ENCODE measurements around the gene PAXX.
"Not testable (repeated sequence)": the region's sequence is repeated elsewhere in the genome, so short reads cannot be mapped to it uniquely, and the experiment has no call there.

PAXX gene

DNA sequence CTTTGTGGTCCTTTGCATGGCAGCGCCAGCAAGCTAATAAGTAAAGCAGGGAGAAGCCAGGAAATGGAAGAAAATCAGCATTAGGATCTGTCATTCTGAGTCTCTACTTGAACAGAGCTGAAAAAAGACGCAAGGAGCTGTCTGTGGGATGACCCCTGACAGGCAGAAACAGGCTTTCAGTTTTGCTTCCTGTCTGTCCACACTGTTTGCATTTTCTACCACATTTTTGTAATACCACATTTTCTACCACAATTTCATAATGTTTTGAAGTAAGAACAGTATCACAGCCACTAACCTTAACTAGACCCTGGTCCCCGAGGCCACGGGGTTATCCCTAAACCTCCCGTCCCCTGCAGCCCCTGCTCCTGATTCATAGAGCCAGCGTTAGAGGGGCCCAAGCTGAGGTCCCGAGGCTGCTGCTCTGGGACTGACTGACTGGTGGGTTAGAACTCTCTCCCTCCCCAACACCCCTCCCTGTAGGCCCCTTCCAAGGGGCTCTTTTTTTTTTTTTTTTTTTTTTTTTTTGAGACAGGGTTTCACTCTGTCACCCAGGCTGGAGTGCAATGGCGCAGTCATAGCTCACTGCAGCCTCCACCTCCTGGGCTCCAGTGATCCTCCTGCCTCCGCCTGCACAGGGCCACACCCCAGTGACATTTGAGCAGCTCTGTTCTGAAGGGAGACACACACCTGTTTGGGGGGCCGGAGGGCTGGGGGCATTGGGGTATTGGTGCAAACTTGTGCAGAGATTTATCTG, 8.1 kb downstream of the PAXX start:
- in situ Hi-C loops (cut with HindIII; ENCODE audit: low sequenced_read_pairs) = no loop called here

DNA sequence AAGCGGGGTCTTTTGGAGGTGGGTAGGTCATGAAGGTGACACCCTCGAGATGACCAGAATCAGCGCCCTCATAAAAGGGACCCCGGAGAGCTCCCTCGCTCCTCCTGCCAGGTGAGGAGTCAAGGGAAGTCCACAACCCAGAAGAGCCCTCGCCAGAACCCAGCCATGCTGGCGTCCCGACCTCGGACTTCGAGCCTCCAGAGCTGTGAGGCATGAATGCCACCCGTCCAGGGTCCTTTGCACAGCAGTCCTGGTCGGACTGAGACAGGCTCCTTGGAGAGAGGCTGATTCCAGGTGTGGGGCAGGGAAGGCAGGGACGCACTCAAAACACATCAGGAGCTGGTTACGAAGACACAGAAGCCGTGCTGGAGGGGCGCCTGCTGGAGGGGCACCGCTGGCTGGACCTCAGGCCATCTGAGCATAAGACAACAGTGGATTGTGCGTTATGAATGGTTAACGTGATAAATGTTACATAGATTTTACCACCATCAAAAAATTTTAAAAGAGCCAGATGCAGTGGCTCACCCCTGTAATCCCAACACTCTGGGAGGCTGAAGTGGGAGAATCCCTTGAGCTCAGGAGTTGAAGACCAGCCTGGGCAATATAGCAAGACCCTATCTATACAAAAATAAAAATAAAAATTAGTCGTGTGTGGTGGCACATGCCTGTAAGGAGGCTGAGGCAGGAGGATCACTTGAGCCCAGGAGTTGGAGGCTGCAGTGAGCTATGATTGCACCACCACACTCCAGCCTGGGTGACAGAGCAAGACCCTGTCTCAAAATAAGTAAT, 9.8 kb downstream of the PAXX start:
- in situ Hi-C loops (cut with HindIII; ENCODE audit: low sequenced_read_pairs) = no loop called here

DNA sequence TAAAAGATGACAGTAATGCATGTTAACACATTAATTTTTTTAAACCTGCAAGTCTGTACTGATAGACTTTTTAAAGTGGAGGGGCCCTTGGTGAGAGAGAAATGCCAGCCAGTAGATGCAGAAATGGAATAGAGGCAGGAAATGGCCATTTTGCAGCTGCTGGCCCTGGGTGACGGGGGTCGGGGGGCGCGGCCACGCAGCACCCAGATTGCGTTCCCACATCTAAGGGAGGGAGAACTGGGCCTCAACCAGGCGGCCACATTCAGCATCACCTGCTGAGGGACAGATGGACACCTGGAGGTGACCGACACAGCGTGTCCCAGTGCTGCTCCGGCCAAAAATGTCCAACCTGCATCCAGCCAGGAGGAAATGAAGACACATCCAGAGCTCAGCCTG, 10.4 kb downstream of the PAXX start:
- in situ Hi-C loops (cut with HindIII; ENCODE audit: low sequenced_read_pairs) = no loop called here

DNA sequence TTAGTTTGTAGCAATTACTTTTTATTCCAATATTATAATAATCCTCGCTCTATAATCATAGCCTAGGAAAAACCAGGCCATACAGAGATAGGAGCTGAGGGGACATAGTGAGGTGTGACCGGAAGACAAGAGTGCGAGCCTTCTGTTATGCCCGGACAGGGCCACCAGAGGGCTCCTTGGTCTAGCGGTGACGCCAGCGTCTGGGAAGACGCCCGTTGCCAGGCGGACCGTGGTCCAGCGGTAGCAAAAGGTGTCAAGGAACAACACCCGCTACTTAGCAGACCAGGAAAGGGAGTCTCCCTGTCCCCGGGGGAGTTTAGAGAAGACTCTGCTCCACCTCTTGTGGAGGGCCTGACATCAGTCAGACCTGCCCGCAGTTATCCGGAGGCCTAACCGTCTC, 12.1 kb downstream of the PAXX start:
- in situ Hi-C loops (cut with HindIII; ENCODE audit: low sequenced_read_pairs) = not testable (repeated sequence)

DNA sequence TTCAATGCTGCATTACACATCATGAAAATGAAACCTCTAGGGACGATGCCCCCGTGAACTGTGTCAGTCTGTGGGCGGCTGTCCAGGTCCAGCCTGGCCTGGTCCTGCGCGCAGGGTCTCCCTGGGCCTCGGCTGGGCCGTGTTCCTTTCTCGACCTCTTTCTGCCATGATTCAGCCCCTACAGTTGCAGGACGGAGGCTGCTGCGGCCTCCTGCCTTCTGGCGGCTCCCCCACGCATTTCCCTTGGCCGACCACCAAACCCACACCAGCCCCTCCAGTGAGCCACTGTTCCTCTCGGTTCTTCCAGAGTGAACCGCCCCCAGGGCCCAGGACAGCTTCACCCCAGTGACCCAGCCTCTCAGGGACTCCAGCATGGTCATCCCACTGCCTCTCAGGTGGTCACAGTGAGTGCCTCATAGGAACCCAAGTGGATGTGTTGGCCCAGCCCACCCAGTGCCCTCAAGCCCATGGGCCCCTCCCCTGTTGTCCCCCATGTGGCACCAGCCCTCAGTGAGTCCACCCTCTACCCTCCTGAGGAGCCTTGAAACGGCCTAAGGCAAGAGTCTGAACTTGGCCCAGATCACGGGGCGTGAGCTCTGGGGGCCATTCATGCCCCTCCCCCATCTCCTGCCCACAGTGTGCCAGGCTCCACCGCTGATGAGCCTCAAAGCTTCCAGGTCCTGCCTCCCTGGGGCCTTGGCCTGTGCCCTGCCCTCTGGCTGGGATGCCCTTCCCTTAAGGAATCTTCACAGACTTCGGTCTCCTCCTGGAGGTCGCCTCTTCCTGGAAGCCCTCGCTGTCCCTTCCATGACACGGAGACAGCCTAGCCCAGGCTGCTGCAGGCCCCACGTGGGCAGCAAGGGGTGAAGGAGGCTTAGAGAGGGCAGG, 14.1 kb downstream of the PAXX start:
- in situ Hi-C loops (cut with HindIII; ENCODE audit: low sequenced_read_pairs) = no loop called here

DNA sequence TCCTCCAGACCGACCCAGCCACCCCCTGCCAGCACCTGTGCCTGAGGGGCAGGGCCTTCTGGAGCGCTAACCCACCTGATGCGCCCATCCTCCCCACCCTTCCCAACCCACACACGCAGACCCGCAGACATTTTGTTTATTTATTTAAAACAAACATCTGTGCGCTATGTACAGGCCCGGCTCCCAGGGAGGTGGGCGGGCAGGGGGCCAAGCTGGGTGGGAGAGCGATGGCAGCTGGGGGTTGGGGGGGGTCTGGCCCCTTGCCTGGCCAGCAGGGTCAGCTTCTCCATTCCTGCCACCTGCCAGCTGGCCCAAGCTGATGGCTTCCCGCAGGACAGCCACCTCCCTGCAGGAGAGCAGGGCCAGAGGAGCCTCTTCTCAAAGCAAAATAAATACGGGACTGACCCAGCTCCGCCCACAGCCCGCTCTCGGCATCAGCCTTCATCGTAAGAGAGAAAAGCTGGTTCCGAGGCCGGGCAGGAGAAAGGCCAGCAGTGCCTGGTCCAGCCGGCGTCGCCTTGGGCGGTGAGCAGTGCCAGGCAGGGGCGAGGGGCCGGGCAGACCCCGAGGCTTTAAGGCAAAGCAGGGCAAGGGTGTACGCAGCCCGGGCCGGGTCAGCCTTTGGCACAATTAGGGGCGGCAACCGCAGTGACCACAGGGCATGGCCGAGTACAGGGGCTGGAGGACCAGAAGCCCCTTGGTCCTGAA, 15.0 kb downstream of the PAXX start:
- in situ Hi-C loops (cut with HindIII; ENCODE audit: low sequenced_read_pairs) = no loop called here

DNA sequence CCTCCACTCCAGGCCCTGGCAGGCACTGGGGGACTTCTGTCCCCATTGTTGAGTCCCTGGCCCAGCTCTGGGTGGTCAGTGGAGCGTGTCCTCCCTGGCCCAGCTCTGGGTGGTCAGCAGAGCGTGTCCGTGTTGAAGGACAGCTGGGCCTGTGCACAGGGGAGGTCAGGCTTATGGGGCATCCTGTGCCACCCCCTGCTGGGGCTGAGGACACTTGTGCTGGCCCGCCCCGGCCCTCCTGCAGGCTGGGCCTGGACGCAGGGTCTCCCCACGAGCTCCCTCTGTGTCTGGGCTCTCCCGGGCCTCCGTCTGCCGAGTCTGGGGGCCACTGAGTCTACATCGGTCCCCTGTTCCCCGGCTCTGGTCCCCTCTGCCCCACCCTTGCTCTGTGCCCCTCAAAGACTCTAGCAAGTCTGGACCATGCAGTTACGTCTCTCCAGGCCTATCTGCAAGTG, 15.6 kb downstream of the PAXX start:
- in situ Hi-C loops (cut with HindIII; ENCODE audit: low sequenced_read_pairs) = no loop called here

DNA sequence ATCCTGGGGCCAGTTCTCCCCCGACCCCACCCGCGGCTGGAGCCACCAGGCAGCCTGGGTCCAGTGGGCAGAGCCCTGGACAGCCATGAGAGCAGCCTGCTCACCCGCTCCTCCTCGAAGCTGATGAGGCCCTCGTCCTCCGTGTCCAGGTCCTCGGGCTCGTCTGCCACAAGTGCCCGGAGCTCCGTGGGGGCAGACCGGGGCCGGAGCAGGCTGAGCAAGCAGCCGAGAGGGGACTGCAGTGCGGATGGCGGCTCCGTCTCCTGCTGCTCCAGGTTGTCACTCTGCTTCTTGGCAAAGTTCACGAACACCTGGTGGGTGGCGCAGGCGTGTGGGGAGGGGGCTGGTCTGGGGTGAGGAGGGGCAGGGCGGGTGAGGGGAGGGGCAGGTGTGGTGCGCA, 16.1 kb downstream of the PAXX start:
- in situ Hi-C loops (cut with HindIII; ENCODE audit: low sequenced_read_pairs) = no loop called here

DNA sequence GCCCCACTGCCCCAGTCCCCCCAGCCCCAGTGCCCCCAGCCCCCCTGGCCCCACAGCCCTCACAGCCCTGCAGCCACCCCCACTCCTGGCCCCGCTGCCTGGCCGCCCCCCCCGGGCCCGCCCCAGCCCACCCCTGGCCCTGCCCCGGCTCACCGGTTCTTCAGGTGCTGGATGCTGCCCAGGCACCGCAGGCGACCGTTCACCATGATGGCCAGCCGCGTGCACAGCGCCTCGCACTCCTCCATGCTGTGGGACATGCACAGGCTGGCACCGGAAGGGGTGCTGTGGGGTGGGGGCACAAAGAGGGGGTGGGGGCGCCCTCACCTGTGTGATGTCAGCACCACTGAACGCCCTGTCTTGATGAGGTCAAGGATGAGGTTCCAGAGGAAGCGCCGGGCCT, 17.0 kb downstream of the PAXX start:
- in situ Hi-C loops (cut with HindIII; ENCODE audit: low sequenced_read_pairs) = no loop called here

DNA sequence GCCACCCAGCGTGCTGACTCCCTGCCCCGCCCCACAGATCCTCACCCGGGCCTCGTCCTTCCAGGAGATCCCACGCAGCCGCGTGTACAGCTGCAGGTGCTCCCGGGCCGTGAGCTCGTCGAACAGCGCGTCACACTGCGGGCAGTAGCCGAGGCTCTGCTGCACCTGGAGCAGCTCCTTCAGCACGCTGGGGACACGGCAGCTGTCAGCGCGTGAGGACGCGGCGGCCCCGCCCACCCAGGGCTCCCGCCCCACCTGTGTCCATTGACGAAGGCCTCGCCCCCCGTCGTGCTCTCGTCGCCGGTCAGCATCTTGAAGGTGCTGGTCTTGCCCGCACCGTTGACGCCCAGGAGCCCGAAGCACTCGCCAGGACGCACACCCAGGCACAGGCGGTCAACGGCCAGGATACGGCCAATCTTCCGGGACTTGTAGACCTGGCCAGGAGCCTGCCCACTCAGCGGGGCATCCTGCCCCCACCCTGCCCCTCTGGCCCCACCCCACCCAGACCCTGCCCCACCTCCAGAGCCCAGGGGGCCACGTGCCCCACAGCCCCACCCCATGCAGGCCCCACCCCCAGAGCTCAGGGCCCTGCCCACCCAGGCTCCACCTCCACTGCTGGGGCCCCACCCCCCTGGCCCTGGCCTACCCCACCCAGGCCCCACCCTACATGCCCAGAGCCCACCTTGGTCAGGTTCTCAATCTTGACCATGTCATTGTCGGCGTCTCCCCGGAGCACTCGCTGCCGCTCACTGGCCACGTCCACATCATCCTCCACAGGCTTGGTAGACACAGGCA, 17.9 kb downstream of the PAXX start:
- in situ Hi-C loops (cut with HindIII; ENCODE audit: low sequenced_read_pairs) = no loop called here

DNA sequence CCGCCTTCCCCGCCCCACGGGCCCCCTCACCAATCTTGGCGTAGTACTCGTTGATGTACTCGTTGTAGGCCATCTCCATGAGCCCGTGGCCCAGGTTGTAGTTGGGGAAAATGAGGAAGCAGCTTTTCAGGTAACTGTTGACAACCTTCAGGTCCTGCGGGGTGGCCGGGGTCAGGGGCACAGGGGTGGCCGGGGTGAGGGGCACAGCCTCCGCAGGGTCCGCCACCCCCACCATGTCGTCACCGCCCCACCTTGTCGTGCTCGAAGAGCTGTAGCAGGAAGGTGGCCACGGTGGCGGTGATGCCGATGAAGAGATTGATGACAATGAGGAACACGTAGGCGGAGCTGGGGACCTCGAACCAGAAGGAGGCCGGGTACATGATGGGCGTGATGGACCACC, 18.9 kb downstream of the PAXX start:
- in situ Hi-C loops (cut with HindIII; ENCODE audit: low sequenced_read_pairs) = no loop called here

DNA sequence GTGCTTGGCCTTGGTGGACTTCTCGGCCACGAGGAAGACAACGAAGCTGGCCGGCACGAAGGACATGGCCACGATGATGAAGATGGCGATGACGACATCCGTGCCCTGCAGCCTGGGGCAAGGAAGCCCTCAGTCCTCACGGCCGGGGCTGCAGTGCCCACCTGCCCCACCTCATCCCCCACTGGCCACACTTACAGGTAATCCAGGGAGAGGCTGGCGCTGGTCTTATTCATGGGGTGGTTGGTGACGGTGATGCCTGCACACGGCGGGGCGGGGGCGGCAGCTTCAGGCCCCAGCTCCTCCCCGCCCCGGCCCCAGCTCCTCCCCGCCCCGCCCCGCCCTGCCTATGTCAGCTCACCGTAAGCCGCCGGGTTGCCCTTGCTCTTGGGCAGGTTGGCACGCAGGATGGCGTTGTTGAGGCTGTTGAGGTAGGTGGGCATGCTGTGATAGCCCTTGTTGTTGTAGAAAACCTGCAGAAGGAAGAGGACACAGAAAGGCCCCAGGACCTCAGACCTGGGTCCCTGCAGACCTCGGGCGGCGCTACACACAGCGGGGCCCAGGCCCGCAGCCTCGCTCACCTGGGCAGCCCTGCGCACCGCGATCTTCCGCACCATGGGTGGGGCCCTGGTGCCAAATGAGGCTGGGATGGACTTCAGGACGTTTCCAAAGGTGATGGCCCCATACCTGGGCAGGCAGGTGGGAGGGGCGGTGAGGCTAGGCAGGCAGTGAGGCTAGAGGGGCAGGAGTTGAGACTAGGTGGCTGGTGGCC, 19.9 kb downstream of the PAXX start:
- in situ Hi-C loops (cut with HindIII; ENCODE audit: low sequenced_read_pairs) = no loop called here

DNA sequence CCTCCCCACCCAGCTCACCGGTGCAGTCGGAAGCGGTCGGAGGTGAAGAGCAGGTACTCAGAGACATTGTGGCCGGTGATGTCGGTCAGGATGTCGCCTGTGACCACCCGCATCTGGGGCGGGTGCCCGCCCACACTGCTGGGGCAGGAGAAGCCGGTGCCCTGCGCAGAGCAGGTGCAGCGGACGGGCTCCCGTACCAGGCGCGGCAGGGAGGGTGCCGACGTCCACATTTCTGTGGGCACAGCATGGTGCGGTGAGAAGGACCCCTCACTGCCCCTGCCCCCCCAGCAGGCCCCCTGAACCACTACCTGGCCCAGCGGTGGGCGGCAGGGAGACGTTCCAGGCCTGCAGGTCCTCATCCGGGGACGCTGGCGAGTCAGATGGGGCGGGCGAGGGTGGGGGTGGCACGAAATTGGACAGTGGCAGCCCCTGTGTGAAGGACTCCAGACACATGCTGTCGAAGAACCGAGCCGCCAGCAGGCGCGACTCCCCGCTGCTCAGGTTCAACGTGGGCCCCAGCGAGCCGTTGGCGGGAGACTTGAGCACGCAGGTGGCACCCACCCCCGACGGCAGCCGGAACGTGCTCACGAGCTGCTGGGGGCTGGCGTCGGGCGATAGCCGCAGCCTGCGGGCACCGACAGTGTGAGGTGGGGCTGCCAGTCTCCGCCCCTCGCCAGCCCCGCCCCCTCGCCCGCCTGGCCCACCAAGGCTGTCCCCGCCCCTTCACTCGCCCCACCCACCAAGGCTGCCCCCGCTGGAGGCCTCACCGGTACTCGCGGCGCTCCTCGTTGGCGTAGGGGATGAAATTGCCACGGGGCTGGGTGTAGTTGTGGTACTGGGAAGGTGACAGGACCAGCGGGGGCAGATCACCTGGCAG, 20.7 kb downstream of the PAXX start:
- in situ Hi-C loops (cut with HindIII; ENCODE audit: low sequenced_read_pairs) = no loop called here

DNA sequence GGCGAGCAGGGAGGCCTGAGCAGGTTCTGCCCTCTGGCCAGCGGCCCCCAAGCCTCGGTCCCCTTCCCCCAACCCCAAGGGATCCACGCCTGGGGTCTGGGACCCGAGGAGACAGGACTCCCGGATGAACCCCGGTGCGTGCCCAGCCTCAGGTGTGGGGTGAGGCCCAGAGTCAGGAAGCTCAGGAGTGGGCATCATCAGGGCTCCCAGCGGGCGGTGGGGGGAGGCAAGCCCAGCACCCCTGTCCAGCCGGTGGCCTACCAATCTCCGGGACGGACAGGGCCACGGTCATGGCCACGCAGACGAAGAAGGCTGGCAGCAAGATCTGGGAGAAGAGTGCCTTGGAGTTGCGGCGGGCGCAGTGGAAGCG, 21.3 kb downstream of the PAXX start:
- in situ Hi-C loops (cut with HindIII; ENCODE audit: low sequenced_read_pairs) = no loop called here

DNA sequence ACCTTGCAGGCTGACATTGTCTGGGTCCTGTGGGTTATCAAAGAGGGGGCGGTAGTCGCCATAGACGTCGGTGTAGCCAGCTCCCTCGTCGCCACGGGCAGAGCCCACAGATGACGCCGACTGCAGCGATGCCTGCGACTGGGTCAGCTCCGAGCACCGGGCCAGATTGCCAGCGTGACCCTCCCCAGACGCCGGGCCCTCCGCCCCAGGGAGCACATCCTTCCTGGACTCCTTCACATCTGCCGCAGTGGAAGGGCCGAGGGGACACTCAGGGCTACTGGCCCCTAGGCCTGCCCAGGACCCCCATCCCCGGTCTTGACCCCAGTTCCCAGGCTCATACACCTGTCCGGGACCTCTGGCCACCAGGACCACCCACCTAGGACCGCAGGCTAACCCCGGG, 21.9 kb downstream of the PAXX start:
- in situ Hi-C loops (cut with HindIII; ENCODE audit: low sequenced_read_pairs) = no loop called here

DNA sequence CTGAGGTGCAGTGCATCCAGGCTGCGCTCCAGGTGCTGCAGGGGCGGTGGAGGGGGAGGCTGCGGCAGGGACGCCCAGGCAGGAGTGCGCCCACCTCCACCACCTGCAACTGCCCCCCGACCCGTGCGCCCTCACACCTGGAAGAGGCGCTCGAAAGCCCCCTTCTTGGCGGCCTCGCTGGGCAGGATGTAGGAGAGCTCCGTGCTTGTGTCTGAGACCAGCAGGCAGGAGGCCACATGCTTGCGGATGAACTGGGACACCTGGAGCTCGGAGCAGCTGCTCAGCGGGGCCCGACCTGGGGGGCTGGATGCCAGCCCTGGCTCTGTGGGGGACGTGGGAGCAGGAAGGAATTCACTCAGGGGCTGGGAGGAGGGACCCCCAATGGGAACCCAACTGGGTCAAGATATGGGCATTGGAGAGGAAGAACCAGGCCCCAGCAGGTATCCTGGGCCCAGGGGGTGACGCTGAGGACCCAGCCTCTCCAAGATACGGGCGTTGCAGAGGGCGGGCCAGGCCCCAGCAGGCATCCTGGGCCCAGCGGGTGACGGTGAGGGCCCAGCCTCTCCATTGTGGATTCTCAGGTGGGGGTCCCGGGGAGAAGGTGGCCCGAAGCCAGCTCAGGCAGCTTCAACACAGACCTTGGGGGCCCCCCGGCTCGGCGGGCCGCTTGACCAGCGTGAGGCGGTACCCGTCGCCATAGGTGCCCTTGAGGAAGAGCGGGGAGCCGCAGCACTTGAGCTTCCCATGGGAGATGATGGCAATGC, 22.7 kb downstream of the PAXX start:
- in situ Hi-C loops (cut with HindIII; ENCODE audit: low sequenced_read_pairs) = no loop called here

DNA sequence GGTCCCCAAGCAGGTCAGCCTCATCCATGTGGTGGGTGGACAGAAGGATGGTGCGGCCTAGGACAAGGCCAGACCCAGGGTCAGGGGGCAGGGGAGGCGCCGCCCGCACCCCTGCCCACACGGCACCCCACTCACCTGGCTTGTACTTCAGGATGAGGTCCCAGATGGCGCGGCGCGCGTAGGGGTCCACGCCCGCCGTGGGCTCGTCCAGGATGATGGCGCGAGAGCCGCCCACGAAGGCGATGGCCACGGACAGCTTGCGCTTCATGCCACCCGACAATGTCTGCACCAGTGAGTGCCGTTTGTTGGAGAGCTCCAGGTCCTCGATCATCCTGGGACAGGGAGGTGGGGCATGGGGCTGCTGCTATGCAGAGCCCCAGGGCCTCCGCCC, 23.3 kb downstream of the PAXX start:
- in situ Hi-C loops (cut with HindIII; ENCODE audit: low sequenced_read_pairs) = no loop called here

DNA sequence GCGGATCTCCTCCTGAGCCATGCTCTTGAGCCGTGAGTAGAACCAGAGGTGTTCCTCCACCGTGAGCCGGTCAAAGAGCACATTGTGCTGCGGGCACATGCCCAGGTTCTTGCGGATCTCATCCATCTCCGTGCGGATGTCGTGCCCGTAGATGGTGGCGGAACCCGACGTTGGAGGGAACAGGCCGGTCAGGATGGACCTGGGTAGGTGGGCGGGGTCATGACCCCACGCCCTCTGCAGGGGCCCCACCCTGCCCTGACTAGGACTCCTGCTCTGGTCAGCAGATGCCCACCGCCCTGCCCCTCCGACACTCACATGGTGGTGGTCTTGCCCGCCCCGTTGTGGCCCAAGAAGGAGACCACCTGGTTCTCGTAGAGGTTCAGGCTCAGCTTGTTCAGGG, 23.8 kb downstream of the PAXX start:
- in situ Hi-C loops (cut with HindIII; ENCODE audit: low sequenced_read_pairs) = no loop called here

Measured in DLD1 (cell line).